K562 (cell line): ENCODE results near the gene CXCR5. TPM values are rescaled to one million over a fixed set of nuclear protein-coding genes. Genes with fewer than 3 reads are reported as not detected.

Experiments used
- microRNA-seq: library from miRNA; unstranded; fragments of <30 nt; microRNA quantifications from one replicate; pipeline ENCODE4, GENCODE V29; 2018; ENCODE audit warnings: borderline microRNAs expressed
- polyA plus RNA-seq, 8 experiments: library from polyadenylated mRNA; depleted of rRNA in 4 of 8; stranded (reverse) in 5 of 8; unstranded in 3 of 8; fragments of >200 nt; fragmentation: Nextera tagmentation in 2 of 8; fragmentation: Illumina TruSeq in 1 of 8; extraction: Ambion mirVana in 2 of 8; extraction: Trizol in 1 of 8; gene quantifications; 2 replicates each; pipeline versions ENCODE4 v1.2.1 to v1.2.3, GENCODE V29; 2011 to 2014; ENCODE audit warnings: inconsistent platforms in 1 of 8, missing spikeins in 1 of 8
- small RNA-seq: library from RNA; depleted of rRNA; stranded (forward); fragments of <200 nt; gene quantifications from one replicate; pipeline ENCODE3, GENCODE V24; 2014
- total RNA-seq, 7 experiments: library from RNA; depleted of rRNA in 6 of 7; stranded (reverse); fragments of >200 nt in 6 of 7; fragmentation: Illumina TruSeq in 2 of 7; extraction: Trizol in 2 of 7; gene quantifications; 2 replicates each; pipeline versions ENCODE4 v1.2.1 to v1.2.3, GENCODE V29; 2011 to 2021; ENCODE audit warnings: low replicate concordance in 1 of 7

CXCR5 gene
- total and polyA plus RNA-seq, 9 of the 15 experiments (the other 6 are each of a cell fraction or from before 2014, with no cell fraction given) = 0.03 to 0.06 TPM; not detected in 7

Small RNA genes lying within 50 kb of the gene (microRNA-seq; reads per million reads assigned to microRNA genes)
- not detected for gene MIR4492

Small RNA genes lying within 50 kb of the gene (small RNA-seq; reads per million reads assigned to genes)
- gene MIR4492 = not detected
- not detected for gene RF00019
- gene RN7SL688P = not detected

Other genes with a start within 250 kb of the CXCR5 start
Only the 7 nearest of the 15 such genes appear.
- gene DDX6, start 92.7 kb upstream of the CXCR5 start, total RNA-seq (2014; rRNA removed) = 37.5 and 37.7 TPM in 2 replicates
- 76.6 and 85.4 TPM in 2 replicates for gene DDX6, start 92.7 kb upstream of the CXCR5 start, total RNA-seq (2014; rRNA removed; fragmentation: Illumina TruSeq; extraction: Trizol)
- 56.8 and 62.6 TPM in 2 replicates for gene DDX6, start 92.7 kb upstream of the CXCR5 start, total RNA-seq (2015; rRNA removed; fragmentation: Illumina TruSeq; extraction: Trizol)
- gene DDX6, start 92.7 kb upstream of the CXCR5 start, total RNA-seq (2021) = 87.9 and 102 TPM in 2 replicates
- 55.3 and 65.6 TPM in 2 replicates for gene DDX6, start 92.7 kb upstream of the CXCR5 start, polyA plus RNA-seq (2011; rRNA removed)
- gene DDX6, start 92.7 kb upstream of the CXCR5 start, polyA plus RNA-seq (2014; fragmentation: Illumina TruSeq; extraction: Trizol) = 54.3 and 58.2 TPM in 2 replicates
- 10 to 100 TPM in 1 of 2 experiments, 1 to 10 TPM in 1; 10.0 to 15.5 TPM for gene DDX6, start 92.7 kb upstream of the CXCR5 start, polyA plus RNA-seq (2014; fragmentation: Nextera tagmentation; extraction: Ambion mirVana)
- gene DDX6, start 92.7 kb upstream of the CXCR5 start, polyA plus RNA-seq (2014; rRNA removed) = 24.6 and 27.4 TPM in 2 replicates
- gene BCL9L, start 42.0 kb downstream of the CXCR5 start, total RNA-seq (2014; rRNA removed) = 2.6 and 3.3 TPM in 2 replicates
- gene BCL9L, start 42.0 kb downstream of the CXCR5 start, total RNA-seq (2014; rRNA removed; fragmentation: Illumina TruSeq; extraction: Trizol) = 0.38 and 0.76 TPM in 2 replicates
- 2.2 and 2.5 TPM in 2 replicates for gene BCL9L, start 42.0 kb downstream of the CXCR5 start, total RNA-seq (2015; rRNA removed; fragmentation: Illumina TruSeq; extraction: Trizol)
- 14.6 and 17.9 TPM in 2 replicates for gene BCL9L, start 42.0 kb downstream of the CXCR5 start, total RNA-seq (2021)
- gene BCL9L, start 42.0 kb downstream of the CXCR5 start, polyA plus RNA-seq (2011; rRNA removed) = 0.61 and 1.3 TPM in 2 replicates
- gene BCL9L, start 42.0 kb downstream of the CXCR5 start, polyA plus RNA-seq (2014; fragmentation: Illumina TruSeq; extraction: Trizol) = 7.6 and 10.1 TPM in 2 replicates
- under 1 TPM; 0.01 to 0.03 TPM for gene BCL9L, start 42.0 kb downstream of the CXCR5 start, polyA plus RNA-seq (2014; fragmentation: Nextera tagmentation; extraction: Ambion mirVana)
- gene BCL9L, start 42.0 kb downstream of the CXCR5 start, polyA plus RNA-seq (2014; rRNA removed) = 4.8 and 5.3 TPM in 2 replicates
- gene UPK2, start 72.4 kb downstream of the CXCR5 start, total RNA-seq (2014; rRNA removed) = not detected in 2 replicates
- not detected in 2 replicates for gene UPK2, start 72.4 kb downstream of the CXCR5 start, total RNA-seq (2014; rRNA removed; fragmentation: Illumina TruSeq; extraction: Trizol)
- not detected in 2 replicates for gene UPK2, start 72.4 kb downstream of the CXCR5 start, total RNA-seq (2015; rRNA removed; fragmentation: Illumina TruSeq; extraction: Trizol)
- not detected in 2 replicates for gene UPK2, start 72.4 kb downstream of the CXCR5 start, total RNA-seq (2021)
- not detected in 2 replicates for gene UPK2, start 72.4 kb downstream of the CXCR5 start, polyA plus RNA-seq (2011; rRNA removed)
- not detected in 2 replicates for gene UPK2, start 72.4 kb downstream of the CXCR5 start, polyA plus RNA-seq (2014; fragmentation: Illumina TruSeq; extraction: Trizol)
- not detected for gene UPK2, start 72.4 kb downstream of the CXCR5 start, polyA plus RNA-seq (2014; fragmentation: Nextera tagmentation; extraction: Ambion mirVana)
- gene UPK2, start 72.4 kb downstream of the CXCR5 start, polyA plus RNA-seq (2014; rRNA removed) = not detected in 2 replicates
- gene FOXR1, start 87.9 kb downstream of the CXCR5 start, total RNA-seq (2014; rRNA removed) = not detected in 2 replicates
- not detected in 2 replicates for gene FOXR1, start 87.9 kb downstream of the CXCR5 start, total RNA-seq (2014; rRNA removed; fragmentation: Illumina TruSeq; extraction: Trizol)
- not detected in 2 replicates for gene FOXR1, start 87.9 kb downstream of the CXCR5 start, total RNA-seq (2015; rRNA removed; fragmentation: Illumina TruSeq; extraction: Trizol)
- not detected in 2 replicates for gene FOXR1, start 87.9 kb downstream of the CXCR5 start, total RNA-seq (2021)
- gene FOXR1, start 87.9 kb downstream of the CXCR5 start, polyA plus RNA-seq (2011; rRNA removed) = not detected in 2 replicates
- not detected in 2 replicates for gene FOXR1, start 87.9 kb downstream of the CXCR5 start, polyA plus RNA-seq (2014; fragmentation: Illumina TruSeq; extraction: Trizol)
- not detected for gene FOXR1, start 87.9 kb downstream of the CXCR5 start, polyA plus RNA-seq (2014; fragmentation: Nextera tagmentation; extraction: Ambion mirVana)
- gene FOXR1, start 87.9 kb downstream of the CXCR5 start, polyA plus RNA-seq (2014; rRNA removed) = not detected in 2 replicates
- 15.3 and 16.0 TPM in 2 replicates for gene CENATAC, start 114.2 kb downstream of the CXCR5 start, total RNA-seq (2014; rRNA removed)
- 13.9 and 15.1 TPM in 2 replicates for gene CENATAC, start 114.2 kb downstream of the CXCR5 start, total RNA-seq (2014; rRNA removed; fragmentation: Illumina TruSeq; extraction: Trizol)
- 16.2 and 16.9 TPM in 2 replicates for gene CENATAC, start 114.2 kb downstream of the CXCR5 start, total RNA-seq (2015; rRNA removed; fragmentation: Illumina TruSeq; extraction: Trizol)
- 12.4 and 13.5 TPM in 2 replicates for gene CENATAC, start 114.2 kb downstream of the CXCR5 start, total RNA-seq (2021)
- gene CENATAC, start 114.2 kb downstream of the CXCR5 start, polyA plus RNA-seq (2011; rRNA removed) = 13.4 and 13.7 TPM in 2 replicates
- gene CENATAC, start 114.2 kb downstream of the CXCR5 start, polyA plus RNA-seq (2014; fragmentation: Illumina TruSeq; extraction: Trizol) = 8.9 and 9.7 TPM in 2 replicates
- gene CENATAC, start 114.2 kb downstream of the CXCR5 start, polyA plus RNA-seq (2014; fragmentation: Nextera tagmentation; extraction: Ambion mirVana) = 1 to 10 TPM; 2.4 to 4.5 TPM
- gene CENATAC, start 114.2 kb downstream of the CXCR5 start, polyA plus RNA-seq (2014; rRNA removed) = 21.9 and 25.5 TPM in 2 replicates
- gene RPS25, start 134.5 kb downstream of the CXCR5 start, total RNA-seq (2014; rRNA removed) = 1,122 and 1,723 TPM in 2 replicates
- gene RPS25, start 134.5 kb downstream of the CXCR5 start, total RNA-seq (2014; rRNA removed; fragmentation: Illumina TruSeq; extraction: Trizol) = 2,419 and 2,437 TPM in 2 replicates
- 2,472 and 2,755 TPM in 2 replicates for gene RPS25, start 134.5 kb downstream of the CXCR5 start, total RNA-seq (2015; rRNA removed; fragmentation: Illumina TruSeq; extraction: Trizol)
- gene RPS25, start 134.5 kb downstream of the CXCR5 start, total RNA-seq (2021) = 1,553 and 1,702 TPM in 2 replicates
- 1,393 and 1,573 TPM in 2 replicates for gene RPS25, start 134.5 kb downstream of the CXCR5 start, polyA plus RNA-seq (2011; rRNA removed)
- 2,166 and 3,143 TPM in 2 replicates for gene RPS25, start 134.5 kb downstream of the CXCR5 start, polyA plus RNA-seq (2014; fragmentation: Illumina TruSeq; extraction: Trizol)
- 1,000 to 10,000 TPM; 2,471 to 2,886 TPM for gene RPS25, start 134.5 kb downstream of the CXCR5 start, polyA plus RNA-seq (2014; fragmentation: Nextera tagmentation; extraction: Ambion mirVana)
- gene RPS25, start 134.5 kb downstream of the CXCR5 start, polyA plus RNA-seq (2014; rRNA removed) = 2,239 and 5,486 TPM in 2 replicates
- gene TRAPPC4, start 134.9 kb downstream of the CXCR5 start, total RNA-seq (2014; rRNA removed) = 132 and 142 TPM in 2 replicates
- gene TRAPPC4, start 134.9 kb downstream of the CXCR5 start, total RNA-seq (2014; rRNA removed; fragmentation: Illumina TruSeq; extraction: Trizol) = 142 and 147 TPM in 2 replicates
- gene TRAPPC4, start 134.9 kb downstream of the CXCR5 start, total RNA-seq (2015; rRNA removed; fragmentation: Illumina TruSeq; extraction: Trizol) = 137 and 139 TPM in 2 replicates
- 139 TPM in 2 replicates for gene TRAPPC4, start 134.9 kb downstream of the CXCR5 start, total RNA-seq (2021)
- gene TRAPPC4, start 134.9 kb downstream of the CXCR5 start, polyA plus RNA-seq (2011; rRNA removed) = 205 and 232 TPM in 2 replicates
- 121 and 127 TPM in 2 replicates for gene TRAPPC4, start 134.9 kb downstream of the CXCR5 start, polyA plus RNA-seq (2014; fragmentation: Illumina TruSeq; extraction: Trizol)
- 100 to 1,000 TPM; 455 to 524 TPM for gene TRAPPC4, start 134.9 kb downstream of the CXCR5 start, polyA plus RNA-seq (2014; fragmentation: Nextera tagmentation; extraction: Ambion mirVana)
- 152 and 159 TPM in 2 replicates for gene TRAPPC4, start 134.9 kb downstream of the CXCR5 start, polyA plus RNA-seq (2014; rRNA removed)